Measurements from ENCODE around the gene EVX1.

Gene EVX1

DNA sequence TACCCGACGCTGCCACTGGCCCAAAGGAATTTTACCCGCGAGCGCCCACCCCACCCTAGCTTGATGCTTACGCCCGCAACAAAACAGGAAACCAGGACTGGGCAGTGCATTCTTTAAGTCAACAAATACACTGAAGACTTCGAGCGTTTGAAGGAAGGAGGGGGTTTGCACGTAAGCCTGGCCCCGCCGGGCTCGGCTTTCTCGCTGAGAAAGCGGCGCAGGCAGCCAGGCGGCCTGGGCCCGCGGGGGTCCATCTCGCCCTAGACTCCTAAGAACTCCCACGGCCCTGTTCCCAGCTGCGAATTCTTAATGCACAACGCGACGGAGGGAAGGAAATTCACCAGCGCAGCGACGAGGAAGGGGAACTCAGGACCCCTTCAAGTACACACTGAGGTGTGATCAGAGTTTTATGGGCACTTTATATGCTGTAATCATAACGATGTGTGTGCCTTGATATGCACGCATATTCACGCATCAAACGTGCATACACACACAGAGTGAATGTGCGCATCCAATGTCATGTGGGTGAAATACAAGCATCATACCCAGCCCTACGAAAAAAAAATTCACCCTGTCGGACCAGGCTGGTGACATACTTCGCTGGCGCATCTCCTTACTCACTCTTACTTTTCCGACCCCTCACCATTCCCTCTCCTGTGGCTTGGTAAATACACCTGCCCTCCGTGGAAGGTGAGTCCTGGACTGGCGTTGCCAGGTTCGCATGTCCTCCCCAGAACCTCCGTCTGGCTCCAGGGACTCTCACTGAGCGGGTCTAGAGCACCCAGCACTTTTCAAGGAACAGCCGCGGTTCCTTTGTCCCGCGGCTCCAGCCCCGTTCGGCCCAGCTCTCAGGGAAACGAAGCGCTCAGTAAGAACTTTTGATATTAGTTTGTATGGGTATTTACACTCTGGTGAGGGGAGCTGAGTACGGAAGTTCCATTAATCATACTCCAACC lies 37.0 kb upstream of the EVX1 start:
- no peak for DNase-seq

DNA sequence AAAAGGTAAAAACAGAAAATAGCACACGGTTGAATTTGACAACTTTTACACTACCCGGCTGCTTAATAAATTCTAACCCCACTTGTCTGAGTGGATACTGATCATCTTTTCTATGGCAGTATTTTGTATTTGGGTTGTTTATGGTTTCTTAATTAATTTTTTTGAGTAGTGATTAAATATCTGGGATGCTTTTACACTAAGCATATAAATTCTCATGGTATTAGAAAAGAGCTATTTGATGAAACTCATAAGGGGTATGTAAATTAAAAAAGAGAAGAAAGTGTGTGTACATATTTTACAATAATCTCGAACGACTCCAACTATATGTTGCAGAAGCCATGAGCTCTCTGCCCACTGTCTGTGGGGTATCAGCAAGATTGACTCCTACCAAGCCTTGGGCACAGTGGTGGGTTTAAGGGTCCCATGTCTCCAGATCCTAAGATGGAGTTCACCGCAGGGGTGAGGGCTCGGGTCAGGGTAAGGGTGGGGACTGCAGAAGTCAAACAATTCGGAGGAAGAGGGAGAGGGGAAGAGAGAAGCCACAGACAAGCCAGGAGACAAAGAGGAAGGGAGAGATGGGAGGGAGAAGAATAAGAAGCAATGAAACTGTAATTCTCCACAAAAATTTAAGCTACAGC lies 35.1 kb upstream of the EVX1 start:
- DNase-seq = no peak

DNA sequence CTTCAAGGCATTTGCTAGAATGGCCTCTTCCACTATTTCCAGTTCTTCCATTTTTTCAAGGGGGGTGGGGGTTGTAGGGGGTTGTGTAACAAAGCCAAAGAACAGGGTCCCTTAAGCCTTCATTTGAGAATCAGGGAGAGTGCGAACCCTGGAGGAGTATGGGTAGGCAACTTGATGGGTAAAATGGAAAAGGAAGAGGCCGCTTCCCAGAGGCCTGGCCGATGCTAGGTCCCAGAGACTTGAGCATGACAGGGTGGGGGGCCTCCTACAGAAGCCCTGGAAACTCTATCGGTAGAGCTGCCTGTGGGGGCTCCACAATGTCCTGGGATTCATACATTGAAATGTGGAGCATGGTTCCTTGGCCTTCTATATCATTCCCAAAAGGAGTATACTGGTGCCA lies 33.6 kb upstream of the EVX1 start:
- no peak for DNase-seq

DNA sequence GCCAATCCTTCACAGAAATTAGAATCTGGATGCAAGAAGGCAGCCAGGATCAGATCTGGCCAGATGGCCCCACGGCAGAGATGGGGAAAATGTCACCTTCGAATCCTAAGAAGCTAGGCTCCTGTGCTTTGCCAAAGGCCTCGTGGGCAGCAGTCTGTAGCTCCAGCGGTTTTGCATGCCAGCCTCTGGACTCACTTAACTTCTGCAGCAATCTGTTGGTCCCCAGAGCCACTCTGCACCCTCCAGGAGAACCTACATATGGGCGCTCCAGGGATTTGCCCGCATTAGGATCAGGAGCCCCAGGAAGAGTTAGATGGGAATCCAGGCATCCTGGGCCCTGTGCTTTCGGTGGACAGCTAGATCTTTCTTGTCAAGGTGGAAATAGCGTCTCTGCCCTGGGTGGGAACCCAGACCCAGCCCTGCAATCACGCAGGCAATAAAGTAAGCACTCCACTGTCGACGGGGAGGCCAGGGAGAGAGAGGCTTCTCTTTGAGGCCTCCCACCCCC lies 32.6 kb upstream of the EVX1 start:
- DNase-seq = no peak

DNA sequence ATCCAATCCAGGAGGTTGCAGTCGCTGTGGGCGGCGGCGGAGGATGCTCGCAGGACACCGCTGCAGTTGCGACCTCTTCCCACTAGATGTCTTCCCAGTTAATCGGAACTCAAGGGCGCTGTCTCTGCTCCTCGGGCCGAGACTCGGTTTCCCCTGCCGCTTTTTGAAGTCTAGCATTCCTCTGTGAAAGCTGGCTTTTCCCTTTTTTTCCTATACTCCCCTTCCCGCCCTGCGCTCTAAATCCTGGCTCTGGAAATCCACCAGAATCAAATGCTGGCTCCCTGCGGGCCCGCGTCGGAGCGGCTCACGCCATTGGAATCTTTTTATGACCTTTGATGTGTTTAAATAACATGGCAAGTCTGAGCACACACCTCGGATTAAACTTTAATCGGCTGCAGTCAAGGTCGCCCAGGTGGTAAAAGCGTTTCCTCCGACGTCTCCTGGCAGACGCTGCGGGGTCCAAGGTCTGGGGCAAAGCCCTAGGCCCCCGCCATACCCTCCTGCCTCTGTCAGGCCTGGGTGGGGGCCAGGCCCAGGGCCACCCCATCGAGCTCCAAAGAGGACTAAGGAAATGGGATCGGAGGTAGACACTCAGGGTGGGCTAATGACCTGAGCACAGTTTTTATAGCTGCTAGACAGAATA lies 32.0 kb upstream of the EVX1 start:
- DNase-seq = no peak

DNA sequence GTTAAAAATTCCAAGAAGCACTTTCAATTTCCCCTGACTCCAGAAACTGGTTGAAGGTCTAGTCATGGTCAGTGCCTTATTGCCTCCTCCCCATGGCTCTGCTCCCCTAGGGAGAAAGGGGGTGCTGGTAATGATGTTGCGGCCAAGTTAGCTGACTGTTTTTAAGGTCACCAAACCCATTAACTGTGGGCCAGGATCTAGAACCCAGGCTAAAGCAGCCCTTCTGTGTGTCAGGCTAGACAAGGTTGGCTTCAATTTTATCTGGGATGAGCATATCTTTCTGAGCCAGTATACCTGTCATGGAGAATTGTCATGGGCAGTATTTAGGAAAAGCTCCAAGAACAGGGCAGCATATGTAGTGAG lies 31.5 kb upstream of the EVX1 start:
- no peak for DNase-seq

DNA sequence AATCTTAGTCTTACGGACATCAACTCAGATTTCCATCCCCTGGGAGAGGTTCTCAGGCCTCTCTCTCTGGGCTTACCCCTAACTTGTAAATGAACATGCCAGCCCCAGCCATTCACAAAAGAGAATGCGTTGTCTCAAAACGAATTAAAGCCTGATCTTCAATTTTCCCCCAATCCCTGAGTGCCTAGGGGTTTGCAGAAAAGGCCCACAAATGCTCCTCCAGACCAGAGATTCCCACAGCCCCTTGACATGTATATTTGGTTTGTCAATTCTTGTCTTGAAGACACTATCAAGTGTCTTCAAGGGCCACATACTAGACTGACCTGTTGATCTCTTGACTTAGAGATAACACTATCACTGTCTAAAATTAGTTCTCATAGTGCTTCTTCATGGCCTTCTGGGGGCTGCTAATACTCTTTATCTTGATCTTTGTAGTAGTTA lies 30.8 kb upstream of the EVX1 start:
- no peak for DNase-seq

DNA sequence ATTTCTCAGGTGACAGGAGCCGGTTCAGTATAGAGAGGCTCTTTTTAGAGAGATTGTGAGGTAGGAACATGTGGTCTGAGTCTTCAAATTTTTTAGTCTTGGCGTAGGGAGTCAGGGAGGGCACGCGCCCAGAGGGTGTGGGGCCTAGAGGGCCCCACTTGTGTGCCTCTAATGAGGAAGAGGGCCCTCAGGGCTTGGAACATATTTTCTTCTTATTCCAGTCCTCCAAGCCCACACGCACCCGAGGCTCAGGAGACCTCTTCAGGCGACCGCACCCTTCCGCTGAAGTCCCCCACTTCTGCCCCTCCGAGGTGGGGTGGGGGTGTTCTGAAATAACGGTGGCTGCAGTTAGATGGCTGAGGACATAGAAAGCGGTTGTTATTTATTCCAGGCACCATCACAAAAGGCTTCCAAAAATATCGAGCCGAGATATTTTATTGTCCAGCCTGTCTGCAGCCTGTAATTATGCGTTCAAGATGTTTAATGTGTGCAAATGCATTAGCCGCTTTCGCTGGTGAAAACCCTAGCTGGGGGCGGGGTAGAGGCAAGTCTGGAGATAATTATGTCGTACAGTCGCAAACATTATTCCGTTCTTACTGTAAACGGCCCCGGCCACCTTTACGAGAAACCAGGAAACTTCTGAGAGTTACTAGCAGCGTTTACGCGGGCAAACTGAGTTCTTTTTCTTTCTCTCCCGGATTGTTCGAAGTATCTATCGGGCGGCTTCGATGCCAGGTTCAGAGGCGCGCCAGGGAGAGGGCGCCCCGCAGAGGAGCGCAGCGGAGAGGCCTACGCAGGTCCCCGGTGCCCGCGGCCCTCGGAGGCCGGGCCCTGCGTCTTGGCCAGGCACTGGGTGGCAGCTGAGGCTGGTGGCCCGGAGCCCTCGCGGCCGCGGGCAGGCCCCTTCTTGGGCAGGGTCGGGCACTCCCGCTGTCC lies 29.8 kb upstream of the EVX1 start:
- DNase-seq = no peak

DNA sequence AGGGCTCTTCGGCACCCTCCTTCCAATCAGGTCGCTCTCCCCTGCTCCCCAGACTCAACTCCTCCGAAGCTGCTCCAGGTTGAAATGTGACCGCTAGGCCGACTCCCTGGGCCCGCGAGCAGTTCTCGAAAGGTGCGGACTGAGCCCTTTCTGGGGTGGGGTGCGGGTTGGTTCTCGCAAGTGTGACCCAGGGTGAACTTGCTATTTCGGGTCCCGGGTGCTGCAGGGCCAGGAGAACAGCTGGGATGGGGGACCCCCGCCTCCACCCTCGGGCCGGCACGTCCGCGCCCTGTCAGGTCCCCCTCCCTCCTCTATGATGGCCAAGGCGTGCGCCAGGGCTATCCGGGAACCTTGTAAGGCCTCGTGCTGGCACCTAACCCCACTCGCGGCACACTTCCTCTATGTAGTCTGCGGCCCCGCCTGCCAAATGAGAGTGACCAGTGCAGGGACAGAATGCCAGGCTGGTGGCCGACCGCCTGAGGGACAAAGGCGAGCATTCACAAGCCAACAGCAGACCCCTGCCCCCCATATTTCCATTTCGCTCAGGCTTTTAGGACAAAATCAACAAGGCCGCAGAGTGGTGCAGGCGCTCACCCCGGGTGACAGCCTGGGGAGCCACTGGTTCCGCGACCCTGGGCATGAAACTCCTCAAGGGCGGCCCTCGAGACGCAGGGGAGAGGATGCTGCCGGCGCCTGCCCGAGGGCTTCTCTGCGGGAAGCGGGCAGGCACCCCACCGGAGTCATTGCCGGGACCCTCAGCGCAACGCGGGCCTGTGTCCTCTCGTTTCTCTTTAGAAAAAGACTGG lies 29.0 kb upstream of the EVX1 start:
- no peak for DNase-seq

DNA sequence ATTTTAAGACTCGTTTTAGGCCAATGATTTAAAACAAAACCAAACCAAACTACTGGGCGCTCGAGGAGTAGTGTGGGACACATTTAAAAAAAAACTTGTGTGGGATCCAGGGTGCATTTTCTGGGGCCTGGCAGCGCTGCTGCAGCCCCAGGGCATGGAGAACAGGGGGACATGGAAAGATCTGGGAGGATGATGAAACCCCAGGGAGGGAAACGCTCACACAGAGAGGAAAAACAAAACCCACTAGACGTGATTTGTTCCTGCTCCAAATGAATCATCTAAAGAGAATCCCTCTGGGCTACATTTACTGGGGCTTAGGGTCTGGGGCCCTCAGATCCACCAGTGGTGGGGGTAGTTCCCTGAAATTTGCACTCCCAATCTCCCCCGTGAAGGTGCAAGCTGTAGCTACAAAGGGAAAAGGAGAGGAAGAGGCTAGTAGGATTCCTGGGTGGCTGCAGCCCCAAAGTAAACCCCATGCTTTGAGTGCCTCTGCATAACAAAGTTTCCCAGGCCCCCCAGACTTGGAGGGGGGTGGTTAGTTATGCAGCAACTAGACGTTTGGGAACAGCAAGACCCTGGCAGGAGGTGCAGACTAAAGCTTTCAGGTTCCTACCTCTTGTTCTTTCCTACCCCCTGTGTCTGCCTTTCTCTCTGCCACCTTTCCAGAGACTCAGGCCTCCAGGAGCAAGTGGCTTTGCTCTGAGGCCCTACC lies 28.2 kb upstream of the EVX1 start:
- DNase-seq = no peak

DNA sequence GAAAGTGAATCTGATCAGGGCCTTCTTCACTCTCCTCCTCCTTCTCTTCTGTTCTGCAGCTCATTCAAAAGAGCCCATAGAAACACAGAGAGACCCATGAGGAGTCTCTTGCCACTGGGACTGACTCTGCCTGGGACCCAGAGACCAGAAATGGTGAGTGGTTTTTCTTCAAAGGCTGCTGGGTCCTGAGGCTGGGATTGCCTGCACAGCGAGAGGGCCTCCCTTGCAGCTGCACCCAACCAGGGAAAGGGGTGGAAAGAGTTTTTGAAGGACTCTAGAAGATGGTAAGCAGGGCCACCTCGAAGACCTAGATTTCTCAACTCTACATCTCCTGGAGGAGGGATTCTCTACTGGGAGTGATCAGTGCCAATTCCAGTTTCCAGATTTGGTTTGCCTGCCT lies 27.2 kb upstream of the EVX1 start:
- no peak for DNase-seq

DNA sequence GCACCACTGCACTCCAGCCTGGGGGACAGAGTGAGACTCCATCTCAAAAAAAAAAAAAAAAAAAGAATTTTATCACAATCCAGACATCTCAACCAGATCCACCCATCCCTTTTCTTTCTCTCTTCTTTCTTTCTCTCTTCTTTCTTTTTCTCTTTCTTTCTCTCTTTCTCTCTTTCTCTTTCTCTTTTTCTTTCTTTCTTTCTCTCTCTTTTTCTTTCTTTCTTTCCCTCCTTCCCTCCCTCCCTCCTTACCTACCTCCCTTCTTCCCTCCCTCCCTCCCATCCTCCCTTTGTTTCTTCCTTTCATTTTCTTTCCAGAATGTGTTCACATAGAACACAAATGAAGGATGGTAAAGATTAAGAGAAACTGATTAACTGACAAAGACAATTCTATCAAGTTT lies 24.7 kb upstream of the EVX1 start:
- DNase-seq = no peak

DNA sequence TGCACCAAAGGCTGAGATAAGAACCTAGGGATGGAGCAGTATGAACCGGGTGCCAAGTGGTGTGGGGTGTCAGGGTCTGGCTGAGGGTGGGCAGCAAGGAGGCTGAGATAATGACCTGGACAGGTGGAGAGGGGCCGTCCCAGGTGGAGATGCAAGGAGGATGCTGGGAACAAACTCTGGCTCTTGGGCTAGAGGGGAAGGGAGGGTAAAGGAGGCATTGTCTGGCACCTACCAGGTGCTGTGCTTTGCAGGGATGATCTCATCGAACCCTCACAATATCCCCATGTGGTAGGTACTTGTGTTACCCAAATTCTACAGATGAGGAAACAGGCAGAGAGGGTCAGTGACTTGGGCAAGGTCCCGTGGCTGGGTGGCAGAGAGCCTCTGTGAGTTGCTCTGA lies 22.8 kb upstream of the EVX1 start:
- no peak for DNase-seq

DNA sequence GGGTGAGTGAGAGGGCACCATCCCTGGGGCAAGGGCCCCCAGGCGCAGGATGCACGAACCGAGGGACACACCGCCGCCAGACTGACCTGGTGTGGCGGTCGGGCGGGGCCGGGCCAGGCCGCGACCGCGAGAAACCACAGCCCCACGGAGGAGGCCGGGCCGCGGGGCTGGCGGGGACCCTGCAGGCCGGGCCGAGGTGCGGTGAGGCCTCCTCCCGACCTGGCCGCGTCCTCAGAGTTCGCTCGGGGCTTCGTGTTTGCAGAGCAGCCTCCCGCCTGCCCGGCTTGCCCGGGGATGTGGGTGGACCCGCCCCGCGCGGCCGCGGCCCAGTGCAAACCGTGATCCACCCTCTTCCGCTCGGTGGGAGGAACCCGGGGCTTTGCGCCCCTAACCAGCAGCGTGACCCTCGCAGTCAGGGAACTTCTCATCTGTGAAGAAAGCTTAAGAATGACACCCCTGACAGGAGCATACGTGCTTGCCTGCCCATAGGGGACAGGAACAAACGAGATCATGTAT lies 22.1 kb upstream of the EVX1 start:
- no peak for DNase-seq

DNA sequence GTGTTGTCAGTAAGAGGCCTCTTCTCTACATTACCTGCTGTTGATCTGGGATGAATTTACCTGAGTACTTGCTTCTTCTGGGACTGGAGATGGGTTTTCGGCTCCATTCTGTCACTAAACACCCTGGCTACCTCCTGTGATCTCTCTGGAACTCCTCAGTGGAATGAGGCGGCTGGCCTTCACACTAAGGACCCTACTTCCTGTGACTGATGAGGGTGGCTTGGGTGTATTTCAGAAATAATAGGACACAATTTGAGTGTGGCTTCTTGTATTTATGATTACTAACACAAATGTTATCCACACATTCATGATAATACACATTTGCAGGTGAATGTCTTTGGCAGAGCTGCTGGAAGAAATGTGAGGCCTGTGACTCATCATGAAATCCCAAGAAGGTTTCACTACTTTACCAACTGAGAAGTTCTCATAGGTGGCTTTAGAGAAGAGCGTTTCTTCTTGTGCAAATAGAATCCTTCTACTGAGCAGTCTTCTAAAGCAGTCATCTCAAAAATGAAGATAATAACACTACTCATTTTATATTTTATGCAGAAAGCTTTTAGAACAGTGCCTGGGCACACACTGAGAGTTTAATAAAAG lies 21.3 kb upstream of the EVX1 start:
- no peak for DNase-seq

DNA sequence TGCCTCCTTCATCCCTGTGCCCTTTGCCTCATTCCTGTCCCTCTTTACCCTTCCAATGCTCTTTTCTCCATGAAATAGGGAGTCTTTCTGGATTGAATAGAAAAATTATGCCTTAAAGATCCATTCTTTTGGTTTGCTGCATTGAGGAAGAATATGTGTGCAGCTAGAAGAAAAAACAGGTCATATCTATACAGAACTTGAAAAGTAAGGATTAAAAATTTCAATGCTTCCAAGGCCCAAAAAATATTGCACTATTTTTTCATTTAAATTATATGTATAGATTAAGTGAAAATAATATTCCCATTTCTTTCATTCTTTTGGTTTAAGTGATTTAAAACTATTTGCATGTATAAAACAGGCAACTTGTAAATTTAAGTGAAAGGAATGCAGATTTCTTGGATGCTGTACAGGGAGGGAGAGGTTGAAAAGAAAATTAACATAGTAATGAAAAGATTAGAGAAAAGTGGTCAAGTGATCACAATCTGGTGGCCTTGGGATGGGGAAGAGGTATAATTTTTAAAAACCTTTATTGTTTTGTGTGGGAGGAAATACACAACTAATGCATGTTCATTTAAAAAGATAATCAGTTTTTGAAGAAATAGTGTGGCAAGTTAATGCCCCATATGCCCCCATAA lies 18.5 kb upstream of the EVX1 start:
- DNase-seq = no peak

DNA sequence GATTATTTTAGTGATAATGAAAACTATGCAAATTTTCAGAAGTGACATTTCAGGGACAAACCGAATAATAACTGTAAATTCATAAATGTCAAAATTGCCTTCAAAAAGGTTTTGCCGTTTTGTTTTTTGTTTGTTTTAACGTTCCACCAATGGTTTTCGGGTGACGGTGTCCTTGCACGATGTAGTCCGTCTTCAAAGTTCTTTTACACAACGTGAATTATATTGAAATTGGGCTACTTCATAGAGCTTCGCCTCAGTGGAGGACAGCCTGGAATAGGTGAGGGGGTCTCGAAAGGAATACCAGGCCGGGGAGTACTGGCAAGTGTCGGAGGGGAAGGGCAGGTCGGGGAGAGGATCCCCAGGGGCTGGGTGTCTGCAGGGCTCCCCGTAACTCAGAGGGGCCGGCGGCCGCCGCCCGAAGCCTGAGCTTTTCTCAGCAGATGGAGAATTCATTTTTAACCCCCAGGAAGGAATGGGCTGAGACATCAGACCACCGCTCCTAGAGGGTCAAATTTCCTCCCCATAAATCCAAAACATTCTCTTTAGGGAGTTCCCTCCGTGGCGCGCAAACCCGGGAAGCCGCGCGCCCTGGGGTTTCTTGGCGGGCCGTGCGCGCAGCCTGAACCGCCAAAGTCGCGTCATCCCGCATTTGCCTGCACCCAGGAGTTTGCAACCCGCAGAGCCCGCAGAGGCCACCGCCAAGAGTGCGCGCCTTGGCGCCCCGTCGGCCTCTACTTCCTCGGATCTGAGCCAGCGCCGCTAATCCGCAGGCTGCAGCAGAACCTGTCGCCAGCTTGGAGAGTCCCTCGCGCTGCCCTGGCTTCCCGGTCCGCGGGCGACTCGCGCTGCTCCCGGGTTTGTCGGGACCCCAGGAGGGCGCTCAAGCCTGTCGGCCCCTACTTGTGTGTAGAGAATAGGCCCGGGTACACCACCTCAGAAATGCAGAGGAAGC lies 17.3 kb upstream of the EVX1 start:
- no peak for DNase-seq

DNA sequence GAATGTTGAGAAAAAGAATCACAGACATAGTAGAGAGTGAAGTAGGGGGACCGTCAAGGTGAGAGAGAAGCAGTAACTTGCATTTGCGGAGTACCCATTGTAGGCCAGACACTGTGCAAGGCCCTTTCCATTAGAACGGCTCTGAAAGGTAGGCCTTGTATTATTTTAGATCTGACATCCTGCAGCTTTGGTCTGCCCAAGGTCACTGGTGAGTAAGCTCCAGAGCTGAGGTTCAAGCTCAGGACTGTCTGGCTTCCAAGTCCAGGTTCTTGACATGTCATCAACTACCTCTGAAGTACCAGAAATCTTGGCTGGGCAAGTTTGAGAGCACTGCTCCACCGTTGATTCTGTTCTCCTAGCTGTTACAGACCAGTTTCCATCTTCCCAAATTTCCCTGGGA lies 13.2 kb upstream of the EVX1 start:
- DNase-seq = no peak

All from NCI-H1930 (cell line).